ENCODE results near the gene DLG1.

The DLG1 gene

GRCh38 chr3:197019021-197019420 lies 279.4 kb downstream of the DLG1 start:
- no peak for DNase-seq
- Mint-ChIP-seq H3K27me3 (peaks cover 41% of the 10 kb centered on the region), H3K9me3 (no peaks in the 10 kb centered on the region), H3K4me1 (peaks cover 19% of the 10 kb centered on the region), H3K4me3 (no peak overlapping the region), H3K27ac (no peak overlapping the region), H3K36me3 (no peaks in the 10 kb centered on the region)
- CTCF ChIA-PET, result interaction anchor here (1.9 kb wide), 1 partner anchor 11 kb away, joined by 8 read pairs; the partner anchor contains the start of gene MELTF

GRCh38 chr3:197017003-197017402 lies 281.4 kb downstream of the DLG1 start:
- H3K4me3 Mint-ChIP-seq, result no peak overlapping the region
- H3K27me3 Mint-ChIP-seq, result peaks cover 24% of the 10 kb centered on the region
- H3K4me1 Mint-ChIP-seq, result peaks cover under 1% of the 10 kb centered on the region
- DNase-seq, result no peak
- H3K36me3 Mint-ChIP-seq, result no peaks in the 10 kb centered on the region
- H3K27ac Mint-ChIP-seq, result no peak overlapping the region
- H3K9me3 Mint-ChIP-seq, result no peaks in the 10 kb centered on the region
- CTCF ChIA-PET, result interaction anchor here (0.9 to 1.5 kb wide), 2 partner anchors 12 to 15 kb away, joined by 3 to 4 read pairs; partner anchors contain the start of gene MELTF

GRCh38 chr3:197015790-197016736 lies 282.3 kb downstream of the DLG1 start:
- Mint-ChIP-seq H3K27ac (no peak overlapping the region), H3K27me3 (peaks cover 14% of the 10 kb centered on the region), H3K9me3 (no peaks in the 10 kb centered on the region), H3K4me3 (no peak overlapping the region), H3K36me3 (no peaks in the 10 kb centered on the region), H3K4me1 (no peaks in the 10 kb centered on the region)
- no peak for DNase-seq
- CTCF ChIA-PET, result interaction anchor here (0.9 to 1.5 kb wide), 2 partner anchors 13 to 16 kb away, joined by 3 to 4 read pairs; partner anchors contain the start of gene MELTF

GRCh38 chr3:197014942-197015575 lies 283.4 kb downstream of the DLG1 start:
- H3K36me3 Mint-ChIP-seq, result no peaks in the 10 kb centered on the region
- H3K4me1 Mint-ChIP-seq, result no peaks in the 10 kb centered on the region
- no peak overlapping the region for H3K4me3 Mint-ChIP-seq
- CTCF ChIA-PET, result no interaction called here
- no peak for DNase-seq
- no peaks in the 10 kb centered on the region for H3K9me3 Mint-ChIP-seq
- no peak overlapping the region for H3K27ac Mint-ChIP-seq
- peaks cover 12% of the 10 kb centered on the region for H3K27me3 Mint-ChIP-seq

GRCh38 chr3:197014024-197014423 lies 284.4 kb downstream of the DLG1 start:
- CTCF ChIA-PET, result no interaction called here
- no peak for DNase-seq
- no peak overlapping the region for H3K27ac Mint-ChIP-seq
- H3K27me3 Mint-ChIP-seq, result peaks cover 4% of the 10 kb centered on the region
- H3K9me3 Mint-ChIP-seq, result no peaks in the 10 kb centered on the region
- H3K4me3 Mint-ChIP-seq, result no peak overlapping the region
- no peaks in the 10 kb centered on the region for H3K4me1 Mint-ChIP-seq
- H3K36me3 Mint-ChIP-seq, result no peaks in the 10 kb centered on the region

- CTCF ChIA-PET, result no interaction called here
- Mint-ChIP-seq H3K4me1 (no peaks in the 10 kb centered on the region), H3K27me3 (peaks cover 3% of the 10 kb centered on the region), H3K27ac (no peak overlapping the region), H3K9me3 (no peaks in the 10 kb centered on the region), H3K4me3 (no peak overlapping the region), H3K36me3 (no peaks in the 10 kb centered on the region)
- DNase-seq, result no peak
Observed at GRCh38 chr3:197012540-197012883, 285.9 kb downstream of the DLG1 start.

- H3K27me3 Mint-ChIP-seq, result peaks cover 3% of the 10 kb centered on the region
- H3K4me1 Mint-ChIP-seq, result no peaks in the 10 kb centered on the region
- no peaks in the 10 kb centered on the region for H3K9me3 Mint-ChIP-seq
- H3K36me3 Mint-ChIP-seq, result no peaks in the 10 kb centered on the region
- H3K4me3 Mint-ChIP-seq, result no peak overlapping the region
- no peak overlapping the region for H3K27ac Mint-ChIP-seq
- DNase-seq, result no peak
- CTCF ChIA-PET, result no interaction called here
Observed at GRCh38 chr3:197011780-197012539, 286.5 kb downstream of the DLG1 start.

- CTCF ChIA-PET, result no interaction called here
- Mint-ChIP-seq H3K27ac (no peak overlapping the region), H3K4me3 (no peak overlapping the region)
Observed at GRCh38 chr3:197010556-197011351, 287.7 kb downstream of the DLG1 start.

GRCh38 chr3:197009532-197010019 lies 288.8 kb downstream of the DLG1 start:
- CTCF ChIA-PET, result interaction anchor here (0.8 kb wide), 1 partner anchor 178 kb away, joined by 3 read pairs; no protein-coding TSS in a partner anchor
- H3K4me1 Mint-ChIP-seq, result peaks cover 6% of the 10 kb centered on the region
- H3K4me3 Mint-ChIP-seq, result no peak overlapping the region
- DNase-seq, result no peak
- H3K27ac Mint-ChIP-seq, result no peak overlapping the region
- H3K9me3 Mint-ChIP-seq, result no peaks in the 10 kb centered on the region
- peaks cover 3% of the 10 kb centered on the region for H3K27me3 Mint-ChIP-seq
- peaks cover 2% of the 10 kb centered on the region for H3K36me3 Mint-ChIP-seq

More at GRCh38 chr3:197010556-197011351, 287.7 kb downstream of the DLG1 start:
- H3K4me1 Mint-ChIP-seq, result no peaks in the 10 kb centered on the region
- H3K36me3 Mint-ChIP-seq, result no peaks in the 10 kb centered on the region
- DNase-seq, result no peak
- no peaks in the 10 kb centered on the region for H3K9me3 Mint-ChIP-seq
- peaks cover 3% of the 10 kb centered on the region for H3K27me3 Mint-ChIP-seq

GRCh38 chr3:197008436-197009209 lies 289.8 kb downstream of the DLG1 start:
- no peak for DNase-seq
- Mint-ChIP-seq H3K4me3 (no peak overlapping the region), H3K27me3 (peaks cover 3% of the 10 kb centered on the region), H3K36me3 (peaks cover 4% of the 10 kb centered on the region), H3K9me3 (no peaks in the 10 kb centered on the region), H3K4me1 (peaks cover 14% of the 10 kb centered on the region), H3K27ac (no peak overlapping the region)
- CTCF ChIA-PET, result no interaction called here

GRCh38 chr3:197007953-197008352 lies 290.5 kb downstream of the DLG1 start:
- Mint-ChIP-seq H3K36me3 (peaks cover 4% of the 10 kb centered on the region), H3K4me1 (peaks cover 15% of the 10 kb centered on the region), H3K27me3 (peaks cover 7% of the 10 kb centered on the region), H3K4me3 (no peak overlapping the region), H3K27ac (no peak overlapping the region), H3K9me3 (no peaks in the 10 kb centered on the region)
- no peak for DNase-seq
- CTCF ChIA-PET, result no interaction called here

GRCh38 chr3:197007296-197007940 lies 291.0 kb downstream of the DLG1 start:
- H3K4me1 Mint-ChIP-seq, result peaks cover 15% of the 10 kb centered on the region
- CTCF ChIA-PET, result interaction anchor here (1.0 kb wide), 1 partner anchor 22 kb away, joined by 3 read pairs; the partner anchor contains the start of gene MELTF
- H3K36me3 Mint-ChIP-seq, result peaks cover 4% of the 10 kb centered on the region
- H3K9me3 Mint-ChIP-seq, result no peaks in the 10 kb centered on the region
- DNase-seq, result no peak
- H3K27ac Mint-ChIP-seq, result no peak overlapping the region
- H3K27me3 Mint-ChIP-seq, result peaks cover 5% of the 10 kb centered on the region
- H3K4me3 Mint-ChIP-seq, result no peak overlapping the region
